Measurements from ENCODE around the gene GSG1L2.
"Not testable (repeated sequence)": the region's sequence is repeated elsewhere in the genome, so short reads cannot be mapped to it uniquely, and the experiment has no call there.

The GSG1L2 gene

GRCh38 chr17:9788601-9789000 lies 33.3 kb downstream of the GSG1L2 start:
- DNase-seq, result no peak

GRCh38 chr17:9784544-9784943 lies 37.3 kb downstream of the GSG1L2 start:
- no peak for DNase-seq

GRCh38 chr17:9783465-9783864 lies 38.4 kb downstream of the GSG1L2 start:
- DNase-seq, result not testable (repeated sequence)

DNA sequence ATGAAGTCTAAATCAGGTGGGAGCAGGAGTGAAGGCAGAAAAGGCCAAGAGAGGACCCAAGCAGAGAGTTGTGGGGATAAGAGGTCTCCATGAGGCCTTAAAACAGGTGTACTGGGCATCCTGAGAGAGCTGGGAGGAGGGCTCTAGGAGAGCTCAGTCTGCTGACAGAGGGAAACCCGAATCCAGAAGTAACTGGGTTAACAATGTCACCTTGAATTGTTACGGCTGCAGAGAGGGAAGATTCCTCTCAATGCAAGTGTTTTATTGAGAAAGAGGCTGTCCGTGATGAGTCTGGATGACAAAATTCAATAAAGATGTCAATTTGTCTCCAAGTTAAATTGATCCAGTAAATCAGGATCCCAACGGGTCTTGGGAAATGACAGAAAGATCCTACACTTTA lies 38.8 kb downstream of the GSG1L2 start:
- no peak for DNase-seq

DNA sequence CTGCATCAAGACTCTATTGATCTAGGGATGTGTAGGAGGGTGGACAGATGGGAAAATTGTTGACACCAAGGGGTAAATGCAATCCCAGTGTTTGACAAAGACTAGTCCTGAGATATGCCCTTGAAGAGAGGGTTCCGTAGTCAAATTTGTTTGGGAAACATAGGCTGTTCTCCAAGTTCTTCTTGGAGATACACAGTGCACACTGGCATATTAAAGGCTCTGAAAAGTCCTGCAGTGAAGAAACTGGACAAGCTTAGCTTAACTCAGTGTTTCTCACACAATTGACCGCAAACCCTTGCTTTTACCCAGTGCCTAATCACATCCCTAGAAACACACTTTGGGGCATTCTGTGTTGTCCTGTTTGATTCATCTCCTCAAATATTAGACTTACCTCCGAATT lies 41.3 kb downstream of the GSG1L2 start:
- no peak for DNase-seq

GRCh38 chr17:9776911-9777310 lies 45.0 kb downstream of the GSG1L2 start:
- DNase-seq, result no peak

GRCh38 chr17:9772658-9773057 lies 49.2 kb downstream of the GSG1L2 start:
- DNase-seq, result no peak

DNA sequence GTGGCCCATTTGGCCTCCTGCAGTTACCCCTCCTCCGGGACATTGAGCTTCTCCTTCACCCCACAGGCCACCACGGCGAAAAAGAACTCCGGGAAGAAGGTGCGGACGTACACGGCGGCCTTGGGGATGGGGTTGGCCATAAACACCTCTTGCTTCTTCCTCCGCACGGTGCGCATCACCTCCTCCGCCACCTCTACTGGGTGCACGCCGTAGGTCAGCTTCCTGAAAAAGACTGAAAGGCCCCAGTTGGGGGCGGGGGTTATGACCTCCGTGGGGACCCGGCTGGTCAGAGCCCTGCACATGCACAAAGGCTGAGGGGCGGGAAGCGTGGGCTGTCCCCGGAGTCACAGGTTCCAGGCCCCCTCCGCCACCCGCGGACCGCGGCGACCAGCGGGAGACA lies 50.4 kb downstream of the GSG1L2 start:
- DNase-seq, result no peak

GRCh38 chr17:9769036-9769695 lies 52.7 kb downstream of the GSG1L2 start:
- DNase-seq, result no peak

DNA sequence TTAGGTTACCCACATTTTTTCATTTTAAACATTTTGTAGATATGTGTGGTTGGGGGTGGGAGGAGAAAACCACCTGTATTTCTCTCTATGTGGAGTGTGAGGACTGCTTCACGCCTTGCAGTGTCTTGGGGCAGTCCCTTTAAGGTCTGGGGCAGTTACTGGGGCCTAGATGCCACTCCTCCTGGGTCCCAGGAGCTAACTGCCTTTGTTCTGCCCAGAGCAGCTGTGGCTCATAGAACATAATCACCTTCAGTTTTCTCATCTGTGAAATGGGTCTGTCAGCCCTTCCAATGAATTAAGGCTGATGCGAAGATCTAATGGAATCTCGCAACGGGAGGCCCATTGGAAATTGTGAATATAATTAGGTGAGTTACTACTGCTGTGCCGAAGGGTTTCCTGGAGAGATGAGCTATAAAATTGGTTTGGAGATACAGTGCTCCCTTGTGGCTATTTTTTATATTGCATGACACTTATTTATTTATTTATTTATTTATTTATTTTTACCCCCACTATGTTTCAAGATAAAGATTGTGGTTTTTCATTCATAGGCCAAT lies 53.4 kb downstream of the GSG1L2 start:
- no peak for DNase-seq

DNA sequence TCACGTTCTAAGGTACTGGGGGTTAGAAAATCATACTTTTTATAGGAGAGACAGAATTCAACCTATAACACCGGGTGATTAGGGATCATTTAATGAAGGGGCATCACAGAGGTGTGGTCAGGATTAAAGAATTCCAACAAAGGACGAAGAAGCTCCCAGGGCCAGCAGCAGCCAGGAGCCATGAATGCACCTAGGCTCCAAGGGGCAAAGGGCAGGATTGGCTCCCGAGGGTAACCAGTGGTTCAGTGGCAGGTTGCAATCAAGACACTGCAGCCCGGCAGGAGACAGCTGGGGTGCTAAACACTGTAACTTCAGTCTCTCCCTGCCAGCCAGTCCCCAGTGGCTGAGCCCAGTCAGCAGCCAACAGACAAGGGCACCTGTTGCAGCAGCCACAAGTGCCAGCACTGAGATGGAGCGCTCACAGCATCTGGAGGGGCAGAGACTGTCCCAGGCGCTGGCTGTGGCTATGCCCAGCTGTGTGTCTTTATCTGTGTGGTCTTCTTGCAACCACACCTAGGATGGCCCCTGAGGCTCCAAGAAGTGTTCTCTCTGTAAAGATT lies 54.4 kb downstream of the GSG1L2 start:
- DNase-seq, result no peak

- DNase-seq, result no peak
Measured at GRCh38 chr17:9766970-9767369, 54.9 kb downstream of the GSG1L2 start.

GRCh38 chr17:9765322-9765721 lies 56.6 kb downstream of the GSG1L2 start:
- DNase-seq, result no peak

DNA sequence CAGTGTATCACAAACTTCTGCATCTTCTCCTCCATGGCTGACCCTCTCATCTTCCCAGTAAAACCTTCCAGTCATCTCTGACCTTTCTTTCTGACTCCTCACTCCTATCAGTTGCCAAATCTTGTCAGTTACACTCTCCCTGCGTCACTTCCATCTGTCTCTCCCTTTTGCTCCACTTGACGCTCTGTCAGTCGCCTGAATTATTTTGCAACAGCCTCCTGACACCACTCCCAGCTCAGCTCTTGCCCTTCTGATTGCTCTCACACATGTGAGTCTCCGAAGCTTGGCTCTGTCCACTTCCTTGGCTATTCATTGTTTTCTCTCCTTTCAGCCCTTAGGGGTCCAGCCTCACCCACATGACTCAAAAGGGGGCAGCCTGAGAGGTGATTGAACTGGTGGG lies 58.2 kb downstream of the GSG1L2 start:
- DNase-seq, result no peak

- no peak for DNase-seq
Measured at GRCh38 chr17:9760266-9760665, 61.6 kb downstream of the GSG1L2 start.

DNA sequence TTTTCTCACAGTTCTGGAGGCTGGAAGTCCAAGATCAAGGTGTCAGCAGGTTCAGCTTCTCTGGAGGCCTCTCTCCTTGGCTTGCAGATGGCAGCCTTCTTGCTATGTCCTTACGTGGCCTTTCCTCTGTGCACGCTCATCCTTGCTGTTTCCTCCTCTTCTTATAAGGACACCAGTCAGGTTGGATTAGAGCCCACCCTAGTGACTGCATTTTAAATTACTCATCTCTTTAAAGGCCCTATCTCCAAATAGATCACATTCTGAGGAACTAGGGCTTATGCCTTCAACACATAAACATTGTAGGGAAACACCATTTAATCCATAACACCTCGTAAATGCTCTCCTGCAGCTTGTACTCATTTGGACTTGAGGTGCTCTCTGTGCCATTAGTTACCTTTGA lies 66.8 kb downstream of the GSG1L2 start:
- no peak for DNase-seq
